H9 (cell line): ENCODE measurements around the gene GRB2. TPM values are rescaled to one million over a fixed set of nuclear protein-coding genes. Genes with fewer than 3 reads are reported as not detected.

Experiments
- DNase-seq: peaks from one replicate; pipeline ENCODE4 v3.0.0-alpha.2; 2017
- H2AFZ ChIP-seq: one replicate; pipeline ENCODE4 v1.6.1; 2013; ENCODE audit warnings: mild to moderate bottlenecking, low read length, control low read depth, moderate library complexity
- H2AK5ac ChIP-seq: 2 replicates; pipeline ENCODE4 v1.6.1; 2013; ENCODE audit warnings: low read length, control low read depth, mixed read lengths; ENCODE audit not compliant: insufficient read length
- H2BK120ac ChIP-seq: one replicate; pipeline ENCODE4 v1.6.1; 2013; ENCODE audit warnings: low read depth, mild to moderate bottlenecking, low read length, control low read depth, inconsistent platforms; ENCODE audit not compliant: poor library complexity, severe bottlenecking
- H2BK12ac ChIP-seq: 2 replicates; pipeline ENCODE4 v1.6.1; 2013; ENCODE audit warnings: low read length, control low read depth, mixed read lengths, low read depth; ENCODE audit not compliant: insufficient read length
- H2BK15ac ChIP-seq: 2 replicates; pipeline ENCODE4 v1.6.1; 2013; ENCODE audit warnings: low read depth, low read length, control low read depth
- H2BK20ac ChIP-seq: one replicate; pipeline ENCODE4 v1.6.1; 2013; ENCODE audit warnings: low read depth, mild to moderate bottlenecking, low read length, control low read depth, inconsistent platforms; ENCODE audit not compliant: poor library complexity, severe bottlenecking
- H2BK5ac ChIP-seq: 2 replicates; pipeline ENCODE4 v1.6.1; 2013; ENCODE audit warnings: low read length, control low read depth, mixed read lengths; ENCODE audit not compliant: insufficient read length
- H3K14ac ChIP-seq: 2 replicates; pipeline ENCODE4 v1.6.1; 2013; ENCODE audit warnings: low read length, control low read depth; ENCODE audit not compliant: insufficient read depth
- H3K18ac ChIP-seq: 2 replicates; pipeline ENCODE4 v1.6.1; 2013; ENCODE audit warnings: low read depth, mild to moderate bottlenecking, mixed read lengths, low read length, control low read depth; ENCODE audit not compliant: insufficient read length
- H3K23ac ChIP-seq: 2 replicates; pipeline ENCODE4 v1.6.1; 2013; ENCODE audit warnings: low read length, control low read depth, mixed read lengths, low read depth; ENCODE audit not compliant: insufficient read length
- H3K23me2 ChIP-seq: 2 replicates; pipeline ENCODE4 v1.6.1; 2013; ENCODE audit warnings: low read depth, mild to moderate bottlenecking, mixed read lengths, low read length, control low read depth; ENCODE audit not compliant: insufficient read length, poor library complexity, severe bottlenecking
- H3K27ac ChIP-seq: 2 replicates; pipeline ENCODE4 v1.5.1; 2013; ENCODE audit warnings: low read length, control low read depth, mixed read lengths, low read depth; ENCODE audit not compliant: insufficient read length
- H3K27me3 ChIP-seq: 2 replicates; pipeline ENCODE4 v1.6.1; 2013; ENCODE audit warnings: low read length, control low read depth, inconsistent platforms; ENCODE audit not compliant: insufficient read depth
- H3K4ac ChIP-seq: 2 replicates; pipeline ENCODE4 v1.6.1; 2013; ENCODE audit warnings: low read depth, mild to moderate bottlenecking, control low read depth, inconsistent platforms, low read length, moderate library complexity
- H3K4me1 ChIP-seq: 2 replicates; pipeline ENCODE4 v1.6.1; 2013; ENCODE audit warnings: low read length, control low read depth, inconsistent platforms; ENCODE audit not compliant: insufficient read depth
- H3K4me2 ChIP-seq: 2 replicates; pipeline ENCODE4 v1.6.1; 2013; ENCODE audit warnings: low read length, control low read depth, mixed read lengths; ENCODE audit not compliant: insufficient read length, insufficient read depth
- H3K56ac ChIP-seq: 2 replicates; pipeline ENCODE4 v1.6.1; 2013; ENCODE audit warnings: low read depth, mild to moderate bottlenecking, mixed read lengths, low read length, control low read depth; ENCODE audit not compliant: insufficient read length
- H3K79me1 ChIP-seq: 2 replicates; pipeline ENCODE4 v1.6.1; 2013; ENCODE audit warnings: low read depth, mild to moderate bottlenecking, moderate library complexity, low read length, control low read depth, inconsistent platforms; ENCODE audit not compliant: insufficient read depth, poor library complexity, severe bottlenecking
- H3K79me2 ChIP-seq: 2 replicates; pipeline ENCODE4 v1.6.1; 2013; ENCODE audit warnings: low read length, control low read depth, inconsistent platforms; ENCODE audit not compliant: insufficient read depth
- H3K9ac ChIP-seq: 2 replicates; pipeline ENCODE4 v1.6.1; 2013; ENCODE audit warnings: low read length, control low read depth, mixed read lengths; ENCODE audit not compliant: insufficient read length; ENCODE audit errors: extremely low read depth
- H3K9me3 ChIP-seq: one replicate; pipeline ENCODE4 v1.6.1; 2013; ENCODE audit warnings: low read depth, low read length, inconsistent platforms; ENCODE audit not compliant: control insufficient read depth
- H3T11ph ChIP-seq: one replicate; pipeline ENCODE4 v1.6.1; 2013; ENCODE audit warnings: mild to moderate bottlenecking, low read length, control low read depth, inconsistent platforms
- H4K20me1 ChIP-seq: one replicate; pipeline ENCODE4 v1.6.1; 2013; ENCODE audit not compliant: control insufficient read depth, insufficient read length, insufficient read depth
- H4K5ac ChIP-seq: 2 replicates; pipeline ENCODE4 v1.6.1; 2013; ENCODE audit warnings: low read depth, mild to moderate bottlenecking, mixed read lengths, low read length, control low read depth; ENCODE audit not compliant: insufficient read length
- H4K8ac ChIP-seq: replicated peaks from 2 replicates; pipeline ENCODE4 v1.6.1; 2013; ENCODE audit warnings: low read length, control low read depth, mixed read lengths, low read depth; ENCODE audit not compliant: insufficient read length
- H4K91ac ChIP-seq: 2 replicates; pipeline ENCODE4 v1.6.1; 2013; ENCODE audit warnings: low read depth, mild to moderate bottlenecking, moderate library complexity, mixed read lengths, low read length, control low read depth; ENCODE audit not compliant: insufficient read length
- H3K27ac Mint-ChIP-seq, 3 experiments: 2 replicates in 2 of 3; 3 replicates in 1 of 3; pipeline ENCODE4 v1.8.0; 2020 to 2021; ENCODE audit warnings: mixed read lengths in 3 of 3, mild to moderate bottlenecking in 1 of 3, moderate library complexity in 1 of 3
- H3K27me3 Mint-ChIP-seq: 2 replicates; pipeline ENCODE4 v1.8.0; 2021; ENCODE audit warnings: low read depth, mild to moderate bottlenecking, moderate library complexity, mixed read lengths
- H3K36me3 Mint-ChIP-seq, 3 experiments: 2 replicates in 2 of 3; 3 replicates in 1 of 3; pipeline ENCODE4 v1.8.0; 2020 to 2021; ENCODE audit warnings: low read depth in 3 of 3, mixed read lengths in 3 of 3; ENCODE audit not compliant: insufficient read depth in 1 of 3
- H3K4me1 Mint-ChIP-seq, 2 experiments: 2 replicates each; pipeline ENCODE4 v1.8.0; 2020; ENCODE audit warnings: mixed read lengths in 2 of 2
- H3K4me3 Mint-ChIP-seq, 2 experiments: 2 replicates in 1 of 2; 3 replicates in 1 of 2; pipeline ENCODE4 v1.8.0; 2020 to 2021; ENCODE audit warnings: mild to moderate bottlenecking in 2 of 2, mixed read lengths in 2 of 2, moderate library complexity in 1 of 2
- H3K9me3 Mint-ChIP-seq, 2 experiments: 2 replicates in 1 of 2; 3 replicates in 1 of 2; pipeline ENCODE4 v1.8.0; 2020; ENCODE audit warnings: mild to moderate bottlenecking in 2 of 2, mixed read lengths in 2 of 2, moderate library complexity in 1 of 2
- WGBS: extraction: QIAGEN DNeasy Blood & Tissue Kit; methylation state at CpG from one replicate; pipeline ENCODE4 v1.1.7; 2013; ENCODE audit warnings: missing lambda C conversion rate, low lambda C conversion rate, mixed read lengths; ENCODE audit not compliant: insufficient read length; ENCODE audit errors: extremely low coverage; 5-methylcytosine and 5-hydroxymethylcytosine counted together
- total RNA-seq: library from RNA; stranded (reverse); gene quantifications from 2 replicates; pipeline ENCODE4 v1.2.1, GENCODE V29; 2021
- TF ChIP-seq, protein P1 (sequence below): fragments of 200-600 bp; sonication (generic); conservative IDR thresholded peaks from 3 replicates; pipeline ENCODE4 v1.8.0; 2021; ENCODE audit warnings: antibody characterized with exemption, mild to moderate bottlenecking

The GRB2 gene
- total RNA-seq, 1 experiment from 2014 or later: 91.7 TPM

DNA sequence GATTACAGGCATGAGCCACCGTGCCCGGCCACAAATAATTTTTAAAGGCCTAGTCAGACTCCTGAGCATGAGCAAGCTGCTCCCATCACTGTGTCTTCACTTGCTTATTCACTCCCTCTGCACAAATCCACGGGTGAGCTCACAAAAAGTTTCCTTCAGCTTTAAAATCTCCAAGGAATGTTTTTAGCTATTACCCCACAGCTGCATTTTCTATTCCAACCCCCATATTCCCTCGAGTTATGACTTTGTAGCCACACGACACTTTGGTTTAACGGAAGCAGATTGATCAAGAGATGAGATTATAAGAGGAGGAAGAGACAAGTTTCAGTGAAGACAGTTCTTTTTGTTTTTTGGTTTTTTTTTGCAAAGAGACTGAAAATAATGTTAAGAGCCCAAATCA, 67.1 kb downstream of the GRB2 start:
- Histone ChIP-seq H3K4me1 (peaks cover 8% of the 10 kb centered on the region), H2BK5ac (no peak overlapping the region), H4K8ac (no peak overlapping the region), H3K27ac (no peak overlapping the region), H4K5ac (no peak overlapping the region), H3K79me1 (peaks cover 4% of the 10 kb centered on the region), H3K23me2 (no peaks in the 10 kb centered on the region), H2AFZ (no peak overlapping the region), H3K4me2 (no peak overlapping the region), H2BK20ac (no peak overlapping the region), H3K79me2 (peaks cover 4% of the 10 kb centered on the region; the same call in 1 of the 2 replicates), H3K23ac (no peak overlapping the region), H3K4ac (no peak overlapping the region), H2AK5ac (no peak overlapping the region), H3T11ph (no peak overlapping the region), H3K9me3 (no peaks in the 10 kb centered on the region), H2BK120ac (no peak overlapping the region), H4K20me1 (no peaks in the 10 kb centered on the region), H3K9ac (no peak overlapping the region), H3K18ac (no peak overlapping the region), H2BK15ac (no peak overlapping the region), H3K14ac (no peak overlapping the region), H3K27me3 (no peaks in the 10 kb centered on the region), H4K91ac (no peak overlapping the region), H2BK12ac (no peak overlapping the region), H3K56ac (no peak overlapping the region)
- Mint-ChIP-seq H3K36me3 (peaks cover 0 to 2% (median 0%) of the 10 kb centered on the region in 3 experiments; a peak in 1 of 7 replicates), H3K27ac (peak overlapping the region in 2 of 3 experiments; percentile 19 to 22; a peak in 3 of 7 replicates), H3K4me1 (peaks cover 31 to 36% of the 10 kb centered on the region in 2 experiments), H3K4me3 (no peak overlapping the region), H3K9me3 (no peaks in the 10 kb centered on the region), H3K27me3 (no peaks in the 10 kb centered on the region)
- TF ChIP-seq, protein P1, sequence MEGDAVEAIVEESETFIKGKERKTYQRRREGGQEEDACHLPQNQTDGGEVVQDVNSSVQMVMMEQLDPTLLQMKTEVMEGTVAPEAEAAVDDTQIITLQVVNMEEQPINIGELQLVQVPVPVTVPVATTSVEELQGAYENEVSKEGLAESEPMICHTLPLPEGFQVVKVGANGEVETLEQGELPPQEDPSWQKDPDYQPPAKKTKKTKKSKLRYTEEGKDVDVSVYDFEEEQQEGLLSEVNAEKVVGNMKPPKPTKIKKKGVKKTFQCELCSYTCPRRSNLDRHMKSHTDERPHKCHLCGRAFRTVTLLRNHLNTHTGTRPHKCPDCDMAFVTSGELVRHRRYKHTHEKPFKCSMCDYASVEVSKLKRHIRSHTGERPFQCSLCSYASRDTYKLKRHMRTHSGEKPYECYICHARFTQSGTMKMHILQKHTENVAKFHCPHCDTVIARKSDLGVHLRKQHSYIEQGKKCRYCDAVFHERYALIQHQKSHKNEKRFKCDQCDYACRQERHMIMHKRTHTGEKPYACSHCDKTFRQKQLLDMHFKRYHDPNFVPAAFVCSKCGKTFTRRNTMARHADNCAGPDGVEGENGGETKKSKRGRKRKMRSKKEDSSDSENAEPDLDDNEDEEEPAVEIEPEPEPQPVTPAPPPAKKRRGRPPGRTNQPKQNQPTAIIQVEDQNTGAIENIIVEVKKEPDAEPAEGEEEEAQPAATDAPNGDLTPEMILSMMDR: no peak
- no CpG with 5 or more reads among the region's 6 CpGs for WGBS
- DNase-seq: no peak
